ENCODE measurements around the gene ZDHHC22. TPM values are rescaled to one million over a fixed set of nuclear protein-coding genes. Genes with fewer than 3 reads are reported as not detected.

Gene ZDHHC22
- total and polyA plus RNA-seq, 2 of the 13 experiments (the other 11 are each of a cell fraction or from before 2014, with no cell fraction given) = not detected

DNA sequence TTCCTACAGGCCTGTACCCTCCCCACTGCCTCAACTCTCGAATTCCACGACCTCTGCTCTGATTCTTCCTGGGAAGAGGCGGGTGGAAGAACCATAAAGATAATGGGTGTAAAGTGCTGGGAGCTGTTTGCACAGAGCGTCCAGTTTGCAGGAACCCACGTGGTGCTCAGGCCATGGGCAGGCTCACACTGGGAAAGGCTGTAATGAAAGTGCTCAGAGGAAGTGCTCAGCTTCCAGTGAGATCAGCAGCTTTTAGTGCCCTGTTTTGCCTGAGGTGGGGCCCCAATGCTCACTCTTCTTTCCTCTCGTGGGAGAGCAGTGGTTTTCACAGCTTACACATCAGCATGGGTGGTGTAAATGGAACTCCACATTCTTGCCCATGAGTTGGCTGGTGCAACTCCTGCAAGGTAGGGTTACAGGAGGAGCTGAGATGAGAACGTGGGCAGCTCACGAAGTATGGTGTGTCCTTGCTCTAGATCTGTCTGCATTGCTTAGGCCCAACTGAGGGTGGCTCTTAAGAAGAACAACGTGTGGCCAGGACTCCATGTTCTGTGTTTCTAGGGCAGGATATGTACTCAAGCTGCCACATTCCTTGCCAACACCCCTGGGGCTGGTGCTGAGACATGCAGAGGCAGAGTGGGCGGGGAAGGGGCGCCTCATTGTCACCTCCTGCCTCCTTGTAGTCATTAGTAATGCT lies 43.0 kb upstream of the ZDHHC22 start (continued):
- TF ChIP-seq IKZF5 (CRISPR knock-in tag; IDR thresholded peaks at IDR 0.05) (0 out of 2 replicates have a peak, but pooled peaks have one; percentile 30), MXI1 (IDR thresholded peaks at IDR 0.05; ENCODE audit: borderline replicate concordance, low read depth, low read length) (0 out of 3 replicates have a peak, but pooled peaks have one; percentile 14), IRF9 (CRISPR knock-in tag; IDR thresholded peaks at IDR 0.05; ENCODE audit: borderline replicate concordance) (no peak), MIXL1 (CRISPR knock-in tag; IDR thresholded peaks at IDR 0.05) (peak; percentile 52; the same call in 1 of the 2 replicates), AGO1 (IDR thresholded peaks at IDR 0.05; ENCODE audit: low read depth, low read length, poor library complexity, severe bottlenecking) (no peak), BCL3 (CRISPR knock-in tag; IDR thresholded peaks at IDR 0.05) (0 out of 2 replicates have a peak, but pooled peaks have one; percentile 21), SOX13 (IDR thresholded peaks at IDR 0.05) (no peak), SOX13 (CRISPR knock-in tag; conservative IDR thresholded peaks at IDR 0.05 in 1 of 2, IDR thresholded peaks at IDR 0.05 in 1 of 2) (peak in 1 of 2 experiments; percentile 42; a peak in 1 of 4 replicates)
- TF ChIP-seq, protein P1, sequence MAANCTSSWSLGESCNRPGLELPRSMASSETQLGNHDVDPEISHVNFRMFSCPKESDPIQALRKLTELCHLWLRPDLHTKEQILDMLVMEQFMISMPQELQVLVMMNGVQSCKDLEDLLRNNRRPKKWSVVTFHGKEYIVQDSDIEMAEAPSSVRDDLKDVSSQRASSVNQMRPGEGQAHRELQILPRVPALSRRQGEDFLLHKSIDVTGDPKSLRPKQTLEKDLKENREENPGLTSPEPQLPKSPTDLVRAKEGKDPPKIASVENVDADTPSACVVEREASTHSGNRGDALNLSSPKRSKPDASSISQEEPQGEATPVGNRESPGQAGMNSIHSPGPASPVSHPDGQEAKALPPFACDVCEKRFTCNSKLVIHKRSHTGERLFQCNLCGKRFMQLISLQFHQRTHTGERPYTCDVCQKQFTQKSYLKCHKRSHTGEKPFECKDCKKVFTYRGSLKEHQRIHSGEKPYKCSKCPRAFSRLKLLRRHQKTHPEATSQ (CRISPR knock-in tag; IDR thresholded peaks at IDR 0.05; ENCODE audit: borderline replicate concordance) = no peak
- TF ChIP-seq, protein P2, sequence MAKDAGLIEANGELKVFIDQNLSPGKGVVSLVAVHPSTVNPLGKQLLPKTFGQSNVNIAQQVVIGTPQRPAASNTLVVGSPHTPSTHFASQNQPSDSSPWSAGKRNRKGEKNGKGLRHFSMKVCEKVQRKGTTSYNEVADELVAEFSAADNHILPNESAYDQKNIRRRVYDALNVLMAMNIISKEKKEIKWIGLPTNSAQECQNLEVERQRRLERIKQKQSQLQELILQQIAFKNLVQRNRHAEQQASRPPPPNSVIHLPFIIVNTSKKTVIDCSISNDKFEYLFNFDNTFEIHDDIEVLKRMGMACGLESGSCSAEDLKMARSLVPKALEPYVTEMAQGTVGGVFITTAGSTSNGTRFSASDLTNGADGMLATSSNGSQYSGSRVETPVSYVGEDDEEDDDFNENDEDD (CRISPR knock-in tag; IDR thresholded peaks at IDR 0.05; ENCODE audit: borderline replicate concordance) = peak; percentile 50; the same call in 1 of the 2 replicates
- TF ChIP-seq, protein P3, sequence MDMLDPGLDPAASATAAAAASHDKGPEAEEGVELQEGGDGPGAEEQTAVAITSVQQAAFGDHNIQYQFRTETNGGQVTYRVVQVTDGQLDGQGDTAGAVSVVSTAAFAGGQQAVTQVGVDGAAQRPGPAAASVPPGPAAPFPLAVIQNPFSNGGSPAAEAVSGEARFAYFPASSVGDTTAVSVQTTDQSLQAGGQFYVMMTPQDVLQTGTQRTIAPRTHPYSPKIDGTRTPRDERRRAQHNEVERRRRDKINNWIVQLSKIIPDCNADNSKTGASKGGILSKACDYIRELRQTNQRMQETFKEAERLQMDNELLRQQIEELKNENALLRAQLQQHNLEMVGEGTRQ (IDR thresholded peaks at IDR 0.05; ENCODE audit: low read depth, low read length) = no peak
- TF ChIP-seq, protein P3 (CRISPR knock-in tag; IDR thresholded peaks at IDR 0.05; ENCODE audit: borderline replicate concordance) = peak; percentile 45; the same call in 1 of the 2 replicates
- TF ChIP-seq, protein P4, sequence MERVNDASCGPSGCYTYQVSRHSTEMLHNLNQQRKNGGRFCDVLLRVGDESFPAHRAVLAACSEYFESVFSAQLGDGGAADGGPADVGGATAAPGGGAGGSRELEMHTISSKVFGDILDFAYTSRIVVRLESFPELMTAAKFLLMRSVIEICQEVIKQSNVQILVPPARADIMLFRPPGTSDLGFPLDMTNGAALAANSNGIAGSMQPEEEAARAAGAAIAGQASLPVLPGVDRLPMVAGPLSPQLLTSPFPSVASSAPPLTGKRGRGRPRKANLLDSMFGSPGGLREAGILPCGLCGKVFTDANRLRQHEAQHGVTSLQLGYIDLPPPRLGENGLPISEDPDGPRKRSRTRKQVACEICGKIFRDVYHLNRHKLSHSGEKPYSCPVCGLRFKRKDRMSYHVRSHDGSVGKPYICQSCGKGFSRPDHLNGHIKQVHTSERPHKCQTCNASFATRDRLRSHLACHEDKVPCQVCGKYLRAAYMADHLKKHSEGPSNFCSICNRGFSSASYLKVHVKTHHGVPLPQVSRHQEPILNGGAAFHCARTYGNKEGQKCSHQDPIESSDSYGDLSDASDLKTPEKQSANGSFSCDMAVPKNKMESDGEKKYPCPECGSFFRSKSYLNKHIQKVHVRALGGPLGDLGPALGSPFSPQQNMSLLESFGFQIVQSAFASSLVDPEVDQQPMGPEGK (CRISPR knock-in tag; IDR thresholded peaks at IDR 0.05) = 0 out of 2 replicates have a peak, but pooled peaks have one; percentile 30

Measured in HepG2 (cell line).